ENCODE results near the gene SIX6.
"Not testable (repeated sequence)": the region's sequence is repeated elsewhere in the genome, so short reads cannot be mapped to it uniquely, and the experiment has no call there.

SIX6 gene

GRCh38 chr14:60508707-60509437, at the start of gene SIX6:
Gene SIX6 (plus strand): TSS chr14:60509146. CDS start chr14:60509399, 253 bp downstream.
- Mint-ChIP-seq H3K4me1 (no peaks in the 10 kb centered on the region), H3K27me3 (peaks cover 87% of the 10 kb centered on the region), H3K4me3 (no peak within 1 kb of the TSS), H3K9me3 (no peaks in the 10 kb centered on the region), H3K36me3 (ENCODE audit: insufficient read depth) (no peaks in the 10 kb centered on the region), H3K27ac (ENCODE audit: low read depth) (no peak within 1 kb of the TSS)
- no peak for DNase-seq (ENCODE audit: low spot score in 2 of 2)
- ATAC-seq (replicated peaks; ENCODE audit: extremely low read depth, poor library complexity, severe bottlenecking), result no peak

DNA sequence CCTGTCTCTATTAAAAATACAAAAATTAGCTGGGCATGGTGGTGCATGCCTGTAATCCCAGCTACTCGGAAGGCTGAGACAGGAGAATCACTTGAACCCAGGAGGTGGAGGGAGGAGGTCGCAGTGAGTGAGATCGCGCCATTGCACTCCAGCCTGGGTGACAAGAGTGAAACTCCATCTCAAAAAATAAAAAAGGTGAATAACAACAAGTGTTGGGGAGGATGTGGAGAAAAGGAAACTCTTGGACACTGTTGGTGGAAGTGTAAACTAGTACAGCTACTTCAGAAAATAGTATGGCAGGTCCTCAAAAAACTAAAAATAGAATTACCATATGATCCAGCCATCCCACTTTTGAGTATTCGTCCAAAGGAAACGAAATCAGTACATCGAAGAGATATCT, 28.7 kb upstream of the SIX6 start:
- not testable (repeated sequence) for ATAC-seq (replicated peaks; ENCODE audit: extremely low read depth, poor library complexity, severe bottlenecking); H3K9me3 Mint-ChIP-seq; H3K36me3 Mint-ChIP-seq (ENCODE audit: insufficient read depth); H3K27ac Mint-ChIP-seq (ENCODE audit: low read depth); H3K4me3 Mint-ChIP-seq; H3K4me1 Mint-ChIP-seq; DNase-seq (ENCODE audit: low spot score in 2 of 2)
- peaks cover 46% of the 10 kb centered on the region for H3K27me3 Mint-ChIP-seq

- Mint-ChIP-seq H3K36me3 (ENCODE audit: insufficient read depth) (no peaks in the 10 kb centered on the region), H3K27ac (ENCODE audit: low read depth) (no peak overlapping the region), H3K4me1 (no peaks in the 10 kb centered on the region), H3K27me3 (peaks cover 31% of the 10 kb centered on the region), H3K9me3 (peaks cover 10% of the 10 kb centered on the region), H3K4me3 (no peak overlapping the region)
- ATAC-seq (replicated peaks; ENCODE audit: extremely low read depth, poor library complexity, severe bottlenecking) (no peak), DNase-seq (ENCODE audit: low spot score in 2 of 2) (no peak)
These were observed 26.2 kb upstream of the SIX6 start for GRCh38 chr14:60482743-60483142.

GRCh38 chr14:60485057-60485597, 23.8 kb upstream of the SIX6 start:
- Mint-ChIP-seq H3K36me3 (ENCODE audit: insufficient read depth) (no peaks in the 10 kb centered on the region), H3K9me3 (peaks cover 2% of the 10 kb centered on the region), H3K27me3 (peaks cover 26% of the 10 kb centered on the region), H3K27ac (ENCODE audit: low read depth) (no peak overlapping the region), H3K4me1 (no peaks in the 10 kb centered on the region), H3K4me3 (no peak overlapping the region)
- ATAC-seq (replicated peaks; ENCODE audit: extremely low read depth, poor library complexity, severe bottlenecking) (no peak), DNase-seq (ENCODE audit: low spot score in 2 of 2) (no peak)

GRCh38 chr14:60485598-60486251, 23.2 kb upstream of the SIX6 start, which contains the start of gene C14orf39:
Gene C14orf39 (minus strand): TSS chr14:60486063. CDS start chr14:60485078, 985 bp downstream.
- ATAC-seq (replicated peaks; ENCODE audit: extremely low read depth, poor library complexity, severe bottlenecking), result no peak
- H3K9me3 Mint-ChIP-seq, result no peaks in the 10 kb centered on the region
- H3K27ac Mint-ChIP-seq (ENCODE audit: low read depth), result no peak within 1 kb of the TSS
- no peak within 1 kb of the TSS for H3K4me3 Mint-ChIP-seq
- no peaks in the 10 kb centered on the region for H3K36me3 Mint-ChIP-seq (ENCODE audit: insufficient read depth)
- no peak for DNase-seq (ENCODE audit: low spot score in 2 of 2)
- H3K27me3 Mint-ChIP-seq, result peaks cover 22% of the 10 kb centered on the region
- H3K4me1 Mint-ChIP-seq, result no peaks in the 10 kb centered on the region

DNA sequence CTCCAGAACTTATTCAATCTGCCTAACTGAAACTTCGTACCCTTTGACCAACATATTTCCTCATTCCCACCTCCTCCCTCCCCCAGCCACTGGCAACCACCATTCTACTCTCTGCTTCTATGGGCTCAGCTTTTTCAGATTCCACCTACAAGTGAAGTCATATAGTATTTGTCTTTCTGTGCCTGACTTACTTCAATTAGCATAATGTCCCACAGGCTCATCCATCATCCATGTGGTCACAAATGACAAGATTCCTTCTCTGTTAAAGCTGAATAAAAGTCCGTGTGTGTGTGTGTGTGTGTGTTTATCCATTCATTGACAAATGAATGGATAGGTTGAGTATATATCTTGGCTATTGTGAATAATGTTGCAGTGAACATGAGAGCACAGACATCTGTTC, 21.7 kb upstream of the SIX6 start:
- no peak for DNase-seq (ENCODE audit: low spot score in 2 of 2)
- Mint-ChIP-seq H3K9me3 (no peaks in the 10 kb centered on the region), H3K27ac (ENCODE audit: low read depth) (no peak overlapping the region), H3K4me1 (no peaks in the 10 kb centered on the region), H3K27me3 (peaks cover 30% of the 10 kb centered on the region), H3K4me3 (no peak overlapping the region), H3K36me3 (ENCODE audit: insufficient read depth) (no peaks in the 10 kb centered on the region)
- no peak for ATAC-seq (replicated peaks; ENCODE audit: extremely low read depth, poor library complexity, severe bottlenecking)

DNA sequence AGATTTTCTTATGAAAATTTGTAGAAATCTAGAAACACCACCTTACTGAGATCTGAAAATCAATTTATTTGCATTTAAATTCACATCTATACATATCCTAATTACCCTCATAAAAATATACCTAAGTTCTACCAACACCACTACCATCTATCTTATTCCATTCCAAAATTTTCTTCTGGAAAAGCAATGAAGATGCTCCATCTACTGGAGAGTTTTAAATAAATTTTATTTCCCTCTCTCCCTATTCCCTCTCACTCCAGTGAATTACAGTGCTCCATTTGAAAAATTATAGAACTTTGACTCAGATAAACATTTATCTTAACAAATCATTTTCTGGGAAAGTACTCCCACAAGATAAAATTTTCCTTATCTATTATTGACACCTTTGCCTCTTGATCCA, 20.8 kb upstream of the SIX6 start:
- Mint-ChIP-seq H3K27ac (ENCODE audit: low read depth) (no peak overlapping the region), H3K27me3 (peaks cover 21% of the 10 kb centered on the region), H3K36me3 (ENCODE audit: insufficient read depth) (no peaks in the 10 kb centered on the region), H3K4me3 (no peak overlapping the region), H3K4me1 (no peaks in the 10 kb centered on the region), H3K9me3 (no peaks in the 10 kb centered on the region)
- DNase-seq (ENCODE audit: low spot score in 2 of 2) (no peak), ATAC-seq (replicated peaks; ENCODE audit: extremely low read depth, poor library complexity, severe bottlenecking) (no peak)

GRCh38 chr14:60490270-60490669, 18.7 kb upstream of the SIX6 start:
- no peaks in the 10 kb centered on the region for H3K36me3 Mint-ChIP-seq (ENCODE audit: insufficient read depth)
- no peaks in the 10 kb centered on the region for H3K4me1 Mint-ChIP-seq
- ATAC-seq (replicated peaks; ENCODE audit: extremely low read depth, poor library complexity, severe bottlenecking), result no peak

GRCh38 chr14:60495946-60496345, 13.0 kb upstream of the SIX6 start:
- Mint-ChIP-seq H3K27me3 (peaks cover 38% of the 10 kb centered on the region), H3K9me3 (no peaks in the 10 kb centered on the region)

More at GRCh38 chr14:60490270-60490669, 18.7 kb upstream of the SIX6 start:
- DNase-seq (ENCODE audit: low spot score in 2 of 2), result no peak
- Mint-ChIP-seq H3K27ac (ENCODE audit: low read depth) (no peak overlapping the region), H3K9me3 (no peaks in the 10 kb centered on the region), H3K27me3 (peaks cover 24% of the 10 kb centered on the region), H3K4me3 (no peak overlapping the region)

DNA sequence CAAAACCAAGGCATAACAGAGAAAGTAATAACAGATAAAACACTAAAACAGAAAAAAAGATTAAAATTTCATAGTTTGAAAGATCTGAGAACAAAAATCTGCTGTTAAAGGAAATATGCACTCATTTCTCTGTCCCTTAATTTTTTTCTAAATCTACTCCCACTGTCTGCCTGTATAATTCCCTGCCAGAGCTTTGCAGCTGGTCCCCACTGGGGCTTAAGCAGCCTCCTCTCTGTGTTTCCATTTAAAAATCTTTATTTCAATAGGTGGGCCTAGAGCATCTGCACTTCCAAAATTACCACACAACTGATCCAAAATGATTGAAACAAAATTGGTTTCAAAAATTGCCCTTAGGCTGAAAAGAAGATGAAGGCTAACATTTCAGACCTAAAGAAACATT, 6.4 kb upstream of the SIX6 start:
- Mint-ChIP-seq H3K27ac (ENCODE audit: low read depth) (no peak overlapping the region), H3K36me3 (ENCODE audit: insufficient read depth) (no peaks in the 10 kb centered on the region), H3K4me3 (no peak overlapping the region), H3K27me3 (peaks cover 47% of the 10 kb centered on the region), H3K9me3 (no peaks in the 10 kb centered on the region), H3K4me1 (no peaks in the 10 kb centered on the region)
- DNase-seq (ENCODE audit: low spot score in 2 of 2) (no peak), ATAC-seq (replicated peaks; ENCODE audit: extremely low read depth, poor library complexity, severe bottlenecking) (no peak)

More at GRCh38 chr14:60495946-60496345, 13.0 kb upstream of the SIX6 start:
- no peaks in the 10 kb centered on the region for H3K36me3 Mint-ChIP-seq (ENCODE audit: insufficient read depth)
- ATAC-seq (replicated peaks; ENCODE audit: extremely low read depth, poor library complexity, severe bottlenecking), result no peak
- no peak overlapping the region for H3K27ac Mint-ChIP-seq (ENCODE audit: low read depth)
- no peak overlapping the region for H3K4me3 Mint-ChIP-seq
- no peaks in the 10 kb centered on the region for H3K4me1 Mint-ChIP-seq
- DNase-seq (ENCODE audit: low spot score in 2 of 2), result no peak

DNA sequence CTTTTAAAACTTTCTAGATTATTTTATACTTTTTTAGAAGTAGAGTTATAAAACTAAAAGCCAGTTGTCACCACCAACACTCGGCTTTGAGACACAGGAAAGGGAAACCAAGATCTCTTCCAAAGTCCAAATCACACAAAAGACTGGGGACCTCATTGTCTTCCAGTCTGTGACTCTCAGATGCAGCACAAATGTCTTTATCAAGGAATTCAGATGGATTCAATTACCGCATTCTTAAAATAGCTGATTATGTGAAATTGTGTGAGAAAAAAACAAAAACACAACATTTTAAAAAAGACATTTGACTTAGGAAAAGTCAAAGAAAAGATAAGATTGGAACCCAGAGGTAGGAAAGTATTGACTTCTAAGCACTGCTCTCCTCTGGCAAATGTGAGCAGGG, 3.5 kb upstream of the SIX6 start:
- DNase-seq (ENCODE audit: low spot score in 2 of 2), result no peak
- no peaks in the 10 kb centered on the region for H3K9me3 Mint-ChIP-seq
- no peaks in the 10 kb centered on the region for H3K4me1 Mint-ChIP-seq
- H3K27me3 Mint-ChIP-seq, result peaks cover 70% of the 10 kb centered on the region
- no peaks in the 10 kb centered on the region for H3K36me3 Mint-ChIP-seq (ENCODE audit: insufficient read depth)
- no peak overlapping the region for H3K4me3 Mint-ChIP-seq
- H3K27ac Mint-ChIP-seq (ENCODE audit: low read depth), result no peak overlapping the region
- no peak for ATAC-seq (replicated peaks; ENCODE audit: extremely low read depth, poor library complexity, severe bottlenecking)

- H3K4me1 Mint-ChIP-seq, result no peaks in the 10 kb centered on the region
- no peak overlapping the region for H3K4me3 Mint-ChIP-seq
- no peak for ATAC-seq (replicated peaks; ENCODE audit: extremely low read depth, poor library complexity, severe bottlenecking)
- H3K9me3 Mint-ChIP-seq, result no peaks in the 10 kb centered on the region
- DNase-seq (ENCODE audit: low spot score in 2 of 2), result no peak
- H3K27me3 Mint-ChIP-seq, result peaks cover 75% of the 10 kb centered on the region
- no peak overlapping the region for H3K27ac Mint-ChIP-seq (ENCODE audit: low read depth)
- H3K36me3 Mint-ChIP-seq (ENCODE audit: insufficient read depth), result no peaks in the 10 kb centered on the region
These were observed 2.9 kb upstream of the SIX6 start for GRCh38 chr14:60506010-60506409.

GRCh38 chr14:60506462-60506984, 2.4 kb upstream of the SIX6 start:
- peaks cover 81% of the 10 kb centered on the region for H3K27me3 Mint-ChIP-seq
- H3K4me3 Mint-ChIP-seq, result no peak overlapping the region
- no peak for ATAC-seq (replicated peaks; ENCODE audit: extremely low read depth, poor library complexity, severe bottlenecking)
- H3K36me3 Mint-ChIP-seq (ENCODE audit: insufficient read depth), result no peaks in the 10 kb centered on the region
- H3K27ac Mint-ChIP-seq (ENCODE audit: low read depth), result no peak overlapping the region
- H3K9me3 Mint-ChIP-seq, result no peaks in the 10 kb centered on the region
- DNase-seq (ENCODE audit: low spot score in 2 of 2), result no peak
- no peaks in the 10 kb centered on the region for H3K4me1 Mint-ChIP-seq
